NOMO-1 treated with DMSO at 0.1 percent for 48 hours (cell line): ENCODE data around the gene PXYLP1.

Experiments
- DNase-seq: peaks from one replicate; lab custom pipeline; 2025; ENCODE audit not compliant: unreplicated experiment; lab: John Stamatoyannopoulos, UW

PXYLP1 gene

DNA sequence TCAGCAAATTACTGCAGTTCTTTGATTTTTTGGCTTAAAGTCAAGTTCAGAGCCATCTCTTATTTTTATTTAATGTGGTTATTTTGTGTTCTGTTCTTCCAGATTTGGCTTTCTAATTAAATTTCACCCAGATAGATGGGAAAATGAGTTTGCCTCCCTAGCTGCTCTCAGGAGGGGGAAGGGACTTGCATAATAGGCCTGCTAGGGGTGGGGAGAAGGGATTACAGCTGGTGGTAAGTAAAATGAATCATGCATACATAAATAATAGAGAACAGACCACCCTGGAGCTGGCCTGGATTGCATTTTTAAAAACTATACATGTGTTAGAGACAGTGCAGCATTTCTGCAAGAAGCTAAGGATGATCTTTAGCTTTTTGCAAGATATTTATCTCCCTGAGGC, 3.9 kb upstream of the PXYLP1 start:
- DNase-seq = no peak

DNA sequence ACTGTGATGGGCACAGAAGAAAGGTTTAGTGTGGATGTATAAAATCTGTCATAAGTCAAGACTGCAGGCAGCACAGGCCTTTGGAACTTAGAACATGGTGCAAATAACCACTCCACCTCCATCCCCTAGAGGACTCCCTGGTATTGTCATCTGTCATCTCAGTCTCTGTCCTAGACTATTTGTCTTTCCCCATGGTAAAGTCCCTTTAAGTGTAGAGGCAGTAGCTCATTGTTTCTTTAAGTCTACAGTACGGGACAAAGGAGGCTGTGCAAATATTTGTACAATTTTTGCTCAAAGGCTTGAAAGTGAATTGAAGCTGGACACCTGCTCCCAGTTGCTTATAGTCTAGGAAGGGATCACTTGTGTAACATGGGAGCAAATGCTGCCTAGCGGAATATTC, 3.2 kb upstream of the PXYLP1 start:
- no peak for DNase-seq

GRCh38 chr3:141229132-141229531, 2.5 kb upstream of the PXYLP1 start:
- no peak for DNase-seq

DNA sequence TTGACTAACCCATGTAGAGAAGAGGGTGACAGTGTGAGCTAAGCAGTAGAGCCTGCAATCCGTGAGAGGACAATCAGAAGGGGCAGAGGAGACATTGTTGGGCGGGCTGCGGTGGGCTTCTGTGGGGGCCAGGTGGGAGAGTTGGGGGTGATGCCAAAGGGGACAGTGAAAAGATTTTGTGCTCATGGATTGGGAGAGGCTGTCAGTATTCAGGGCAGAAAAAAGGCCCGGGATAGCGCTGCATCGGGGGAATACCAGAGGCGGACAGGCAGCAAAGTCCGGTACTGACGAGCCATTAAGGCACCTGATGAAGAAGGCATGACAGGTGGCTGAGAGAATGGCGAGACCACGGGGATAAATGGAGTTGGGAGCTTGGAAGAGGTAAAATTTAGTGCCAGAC, 1.3 kb upstream of the PXYLP1 start:
- no peak for DNase-seq

DNA sequence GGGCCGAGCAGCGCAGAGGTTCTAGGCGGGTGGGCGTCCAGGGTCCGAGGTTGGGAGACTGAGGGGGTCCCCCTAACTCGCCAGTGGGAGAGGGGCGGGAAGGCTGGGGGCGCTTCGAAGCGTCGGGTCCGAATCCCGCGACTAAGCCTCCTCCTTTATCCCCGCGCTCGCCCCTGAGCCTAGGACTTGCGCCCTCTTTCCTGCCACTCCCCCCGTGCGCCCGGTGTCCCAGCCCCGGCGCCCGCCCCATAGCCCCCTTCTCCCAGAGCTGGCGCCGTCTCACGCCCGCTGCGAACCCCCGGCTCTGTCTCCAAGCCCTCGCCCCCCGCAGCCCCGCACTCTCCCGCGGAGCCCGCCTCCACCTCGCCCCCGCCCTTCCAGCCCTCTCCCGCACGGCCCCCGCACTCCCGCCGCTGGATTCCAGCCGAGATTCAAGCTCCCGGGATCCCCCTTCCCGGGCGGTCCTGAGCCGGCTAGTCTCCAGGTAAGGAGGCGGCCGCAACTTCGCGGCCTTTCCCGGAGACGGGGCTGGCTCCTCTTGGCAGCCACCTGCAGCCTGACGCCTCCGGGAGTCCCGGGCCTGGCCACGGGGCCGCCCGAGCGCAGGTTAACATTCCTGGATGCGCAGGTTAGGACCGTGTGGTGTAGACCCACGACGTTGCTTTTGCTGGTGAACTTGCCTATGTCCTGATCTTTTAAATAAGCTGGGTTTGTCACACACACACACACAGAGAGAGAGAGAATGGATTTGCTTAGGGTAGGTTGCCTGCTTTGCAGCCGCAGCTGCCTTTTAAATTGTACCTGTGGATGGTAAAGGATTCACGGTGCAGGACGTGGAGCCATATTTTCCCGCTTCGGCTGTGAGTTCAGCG, 563 bp downstream of the PXYLP1 start:
- peak; percentile 7 for DNase-seq

GRCh38 chr3:141233457-141234161, 2.0 kb downstream of the PXYLP1 start:
- DNase-seq = no peak

GRCh38 chr3:141234283-141234682, 2.7 kb downstream of the PXYLP1 start:
- DNase-seq = peak; percentile 6

GRCh38 chr3:141235661-141236171, 4.1 kb downstream of the PXYLP1 start:
- DNase-seq = no peak

DNA sequence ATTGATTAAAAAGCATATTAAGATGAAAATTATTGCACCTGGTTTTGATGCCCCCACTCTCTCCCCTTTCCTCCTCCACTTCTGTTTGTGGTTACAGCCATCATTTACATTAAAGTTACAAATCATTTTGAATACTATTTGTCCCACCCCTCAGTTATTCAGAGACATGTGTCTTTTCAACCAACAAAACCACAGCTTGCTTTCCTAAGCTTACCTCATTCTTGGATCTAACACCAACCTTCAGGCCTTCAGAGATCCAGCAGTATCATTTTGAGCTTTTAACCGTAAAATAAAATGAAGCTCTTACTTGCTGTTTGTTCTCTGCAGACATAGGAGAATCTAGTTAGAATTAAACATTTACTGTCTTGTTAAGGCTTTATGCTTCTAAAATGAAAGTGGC, 4.7 kb downstream of the PXYLP1 start:
- DNase-seq = no peak

- no peak for DNase-seq
These were observed 6.3 kb downstream of the PXYLP1 start for GRCh38 chr3:141237701-141238521.

GRCh38 chr3:141239511-141240281, 8.1 kb downstream of the PXYLP1 start:
- DNase-seq = no peak

DNA sequence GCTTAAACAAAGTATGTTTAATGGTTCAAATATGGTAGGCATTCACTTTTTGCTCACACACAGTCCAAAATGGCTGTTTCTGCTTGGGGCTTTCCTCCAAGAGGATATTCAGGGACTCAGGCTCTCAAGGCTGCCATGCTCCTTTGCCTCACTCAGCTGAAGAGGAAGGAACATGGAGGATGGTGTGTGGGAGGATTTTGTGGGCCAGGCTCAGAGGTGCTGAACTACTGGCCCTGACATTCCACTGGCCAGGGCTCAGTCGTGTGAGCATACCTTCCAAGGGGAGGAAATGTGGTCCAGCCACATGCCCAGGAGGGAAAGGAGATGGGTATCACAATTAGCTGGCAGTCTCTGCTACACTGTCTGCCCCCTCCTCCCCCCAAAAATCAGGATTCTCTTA, 8.7 kb downstream of the PXYLP1 start:
- no peak for DNase-seq

- DNase-seq = no peak
These were observed 9.3 kb downstream of the PXYLP1 start for GRCh38 chr3:141240687-141241615.

DNA sequence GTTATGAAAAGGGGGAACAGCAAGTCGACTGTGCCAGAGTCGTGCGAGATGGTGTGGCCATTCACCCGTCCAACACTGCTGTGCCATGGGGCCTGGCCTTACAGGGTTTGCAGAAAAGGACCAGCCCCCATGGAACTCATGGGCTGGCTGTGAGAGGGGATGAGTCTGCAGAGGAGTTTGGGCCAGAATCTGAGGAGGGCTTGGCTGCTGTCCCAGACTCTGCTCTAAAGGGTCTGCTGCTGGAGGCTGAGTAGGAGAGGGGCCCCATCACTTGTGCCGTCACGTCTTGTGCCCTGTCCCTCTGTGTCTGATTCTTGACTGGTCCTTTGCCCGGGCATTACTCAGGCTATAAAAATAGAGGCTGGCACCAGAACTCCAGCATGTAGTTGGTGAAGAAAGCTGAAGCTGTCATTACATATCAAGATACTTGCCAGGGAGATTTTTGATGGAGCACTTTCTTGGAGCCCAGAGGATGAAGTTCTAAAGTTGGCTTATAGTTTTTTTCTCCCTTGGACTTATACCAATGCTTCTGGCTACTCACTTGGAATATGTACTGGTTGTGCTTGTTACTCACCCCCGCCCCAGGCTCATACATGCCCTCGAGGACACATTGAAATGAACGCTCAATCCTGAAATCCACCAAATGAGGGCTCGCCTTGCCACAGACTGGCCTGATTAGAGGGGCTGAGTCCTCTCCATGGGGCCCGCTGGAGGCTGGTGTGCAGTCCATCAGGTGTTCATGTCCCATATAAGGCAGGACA, 10.2 kb downstream of the PXYLP1 start:
- no peak for DNase-seq

- DNase-seq = no peak
These were observed 10.9 kb downstream of the PXYLP1 start for GRCh38 chr3:141242377-141243092.

- no peak for DNase-seq
These were observed 11.7 kb downstream of the PXYLP1 start for GRCh38 chr3:141243271-141243707.

DNA sequence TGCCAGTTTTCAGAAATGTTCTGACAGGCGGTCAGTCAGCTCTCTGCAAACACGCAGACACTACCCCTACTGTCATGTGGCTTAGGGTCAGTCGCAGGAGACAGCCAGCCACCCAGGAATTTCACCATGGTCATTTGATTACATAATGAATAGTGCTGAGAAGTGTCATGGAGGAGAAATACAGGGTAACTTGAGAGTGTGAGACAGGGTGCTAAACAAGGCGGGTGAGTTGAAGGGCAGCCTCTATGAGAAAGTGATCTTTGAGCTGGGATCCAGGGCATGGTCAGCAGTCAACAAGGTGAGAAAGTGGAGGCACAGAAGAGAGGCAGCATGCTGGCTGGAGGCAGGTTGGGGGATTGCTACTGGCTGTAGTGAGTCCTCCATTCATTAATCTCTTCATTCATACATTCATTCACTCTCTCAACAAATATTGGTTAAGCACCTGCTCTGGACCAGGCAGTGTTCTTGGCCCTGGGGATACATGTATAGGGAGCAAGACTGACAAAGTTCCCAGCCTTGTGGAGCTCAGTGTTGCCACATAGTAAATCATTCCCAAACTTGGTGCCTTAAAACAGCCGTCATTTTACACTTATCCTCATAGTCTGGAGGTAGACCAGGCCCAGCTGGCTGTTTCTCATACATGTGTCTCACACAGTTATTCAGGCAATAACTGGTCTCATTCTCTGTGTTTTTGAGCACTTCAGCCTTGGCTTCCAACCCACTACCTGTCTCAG, 14.8 kb downstream of the PXYLP1 start:
- no peak for DNase-seq

DNA sequence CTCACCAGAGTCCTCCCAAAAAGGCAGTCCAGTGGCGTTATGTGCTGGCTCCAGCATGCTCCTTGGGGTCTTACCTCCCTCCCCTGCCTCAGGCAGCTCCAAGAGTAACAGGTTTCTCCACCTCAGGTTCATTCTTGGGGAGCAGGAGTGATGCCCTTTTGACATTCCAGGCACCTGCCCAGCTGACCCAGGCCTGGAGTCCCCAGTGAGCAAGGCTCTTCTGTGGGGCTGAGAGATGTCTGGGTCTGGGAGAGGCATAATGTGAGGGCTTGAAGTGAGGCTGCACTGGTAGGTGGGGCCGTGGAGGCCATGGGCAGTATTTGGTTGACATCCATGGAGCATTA, 15.3 kb downstream of the PXYLP1 start:
- no peak for DNase-seq
